Nephron (organoid): Measurements from ENCODE around the gene IFI27L1.
"Not testable (repeated sequence)": the region's sequence is repeated elsewhere in the genome, so short reads cannot be mapped to it uniquely, and the experiment has no call there.

Experiments used
- H3K27ac Mint-ChIP-seq, 3 experiments: 2 replicates each; pipeline ENCODE4 v1.8.0; 2020; ENCODE audit warnings: mixed read lengths in 3 of 3, mild to moderate bottlenecking in 2 of 3, moderate library complexity in 1 of 3
- H3K27me3 Mint-ChIP-seq: 2 replicates; pipeline ENCODE4 v1.8.0; 2021; ENCODE audit warnings: low read depth, mild to moderate bottlenecking, moderate library complexity, mixed read lengths
- H3K36me3 Mint-ChIP-seq: 2 replicates; pipeline ENCODE4 v1.8.0; 2020; ENCODE audit warnings: low read depth, mixed read lengths
- H3K4me1 Mint-ChIP-seq: 2 replicates; pipeline ENCODE4 v1.8.0; 2020; ENCODE audit warnings: mixed read lengths
- H3K4me3 Mint-ChIP-seq, 3 experiments: 2 replicates each; pipeline ENCODE4 v1.8.0; 2020; ENCODE audit warnings: mild to moderate bottlenecking in 3 of 3, mixed read lengths in 3 of 3, moderate library complexity in 2 of 3
- H3K9me3 Mint-ChIP-seq: 2 replicates; pipeline ENCODE4 v1.8.0; 2020; ENCODE audit warnings: mixed read lengths
- TF ChIP-seq, protein P1 (sequence below), 3 experiments: fragments of 200-600 bp; sonication (generic); IDR thresholded peaks; one replicate each; pipeline ENCODE4 v1.5.0; 2021; ENCODE audit warnings: antibody characterized with exemption in 3 of 3; ENCODE audit not compliant: unreplicated experiment in 3 of 3

IFI27L1 gene

DNA sequence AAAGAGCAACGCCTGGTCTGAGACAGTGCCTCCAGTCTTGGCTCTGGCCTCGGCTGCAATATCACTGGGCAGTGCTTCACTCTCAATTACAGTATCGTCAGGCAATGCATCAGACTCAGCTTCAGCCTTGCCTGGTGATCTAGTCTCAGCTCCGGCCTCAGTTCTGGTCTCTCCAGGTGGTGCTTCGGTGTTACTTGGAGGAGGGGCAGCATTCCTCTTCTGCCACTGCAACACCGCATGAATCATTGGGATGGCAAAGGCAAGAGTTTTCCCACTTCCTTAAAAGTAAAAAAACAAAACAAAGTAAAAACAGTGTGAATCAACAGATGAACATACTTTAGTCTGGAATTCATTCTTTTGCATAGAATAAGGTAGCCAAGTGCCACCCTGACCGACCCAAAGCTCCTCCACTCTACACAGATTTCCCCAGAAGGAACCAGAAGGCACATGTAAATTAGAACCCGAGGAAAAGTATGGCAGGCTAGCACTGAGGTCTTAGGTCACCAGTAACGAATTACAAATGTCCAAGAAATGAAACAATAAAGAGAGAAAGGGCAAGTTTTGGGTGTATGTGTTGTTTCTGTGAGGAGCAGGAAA, 18.7 kb upstream of the IFI27L1 start:
- Mint-ChIP-seq H3K36me3 (peaks cover 75% of the 10 kb centered on the region), H3K9me3 (peaks cover 13% of the 10 kb centered on the region), H3K4me1 (peaks cover 9% of the 10 kb centered on the region), H3K4me3 (no peak overlapping the region), H3K27me3 (no peaks in the 10 kb centered on the region), H3K27ac (no peak overlapping the region)
- TF ChIP-seq, protein P1, sequence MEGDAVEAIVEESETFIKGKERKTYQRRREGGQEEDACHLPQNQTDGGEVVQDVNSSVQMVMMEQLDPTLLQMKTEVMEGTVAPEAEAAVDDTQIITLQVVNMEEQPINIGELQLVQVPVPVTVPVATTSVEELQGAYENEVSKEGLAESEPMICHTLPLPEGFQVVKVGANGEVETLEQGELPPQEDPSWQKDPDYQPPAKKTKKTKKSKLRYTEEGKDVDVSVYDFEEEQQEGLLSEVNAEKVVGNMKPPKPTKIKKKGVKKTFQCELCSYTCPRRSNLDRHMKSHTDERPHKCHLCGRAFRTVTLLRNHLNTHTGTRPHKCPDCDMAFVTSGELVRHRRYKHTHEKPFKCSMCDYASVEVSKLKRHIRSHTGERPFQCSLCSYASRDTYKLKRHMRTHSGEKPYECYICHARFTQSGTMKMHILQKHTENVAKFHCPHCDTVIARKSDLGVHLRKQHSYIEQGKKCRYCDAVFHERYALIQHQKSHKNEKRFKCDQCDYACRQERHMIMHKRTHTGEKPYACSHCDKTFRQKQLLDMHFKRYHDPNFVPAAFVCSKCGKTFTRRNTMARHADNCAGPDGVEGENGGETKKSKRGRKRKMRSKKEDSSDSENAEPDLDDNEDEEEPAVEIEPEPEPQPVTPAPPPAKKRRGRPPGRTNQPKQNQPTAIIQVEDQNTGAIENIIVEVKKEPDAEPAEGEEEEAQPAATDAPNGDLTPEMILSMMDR (IDR thresholded peaks at IDR 0.05; ENCODE audit: unreplicated experiment in 3 of 3) = no peak

DNA sequence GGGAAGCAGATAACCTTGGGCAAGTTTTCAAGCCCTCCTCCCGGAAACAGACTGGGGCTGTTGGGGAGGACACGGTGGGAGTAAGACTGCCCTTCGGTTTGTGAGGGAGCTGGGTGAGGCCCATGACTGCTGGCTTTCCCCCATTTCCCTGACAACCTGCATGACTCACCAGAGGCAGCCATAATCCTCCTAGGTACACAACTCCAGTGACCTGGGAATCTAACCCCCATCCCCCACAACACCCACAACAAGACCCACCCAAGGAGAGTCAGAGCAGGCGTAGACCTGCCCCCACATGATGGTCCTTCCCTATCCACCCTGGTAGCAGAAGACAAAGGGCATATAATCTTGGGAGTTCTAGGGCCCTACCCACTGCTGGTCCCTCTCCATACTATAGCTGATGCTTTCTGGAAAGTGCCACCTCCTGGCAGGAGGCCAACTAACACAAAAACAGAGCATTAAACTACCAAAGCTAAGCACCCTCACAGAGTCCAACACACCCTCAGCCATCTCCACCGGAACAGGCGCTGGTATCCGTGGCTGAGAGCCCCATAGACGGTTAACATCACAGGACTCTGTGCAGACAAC, 14.9 kb upstream of the IFI27L1 start:
- Mint-ChIP-seq H3K4me1 (peaks cover 9% of the 10 kb centered on the region), H3K27ac (peak overlapping the region in 2 of 3 experiments; percentile 35 to 67), H3K4me3 (no peak overlapping the region), H3K9me3 (peaks cover 48% of the 10 kb centered on the region), H3K27me3 (no peaks in the 10 kb centered on the region), H3K36me3 (peaks cover 82% of the 10 kb centered on the region)
- TF ChIP-seq, protein P1 (IDR thresholded peaks at IDR 0.05; ENCODE audit: unreplicated experiment in 3 of 3) = no peak

DNA sequence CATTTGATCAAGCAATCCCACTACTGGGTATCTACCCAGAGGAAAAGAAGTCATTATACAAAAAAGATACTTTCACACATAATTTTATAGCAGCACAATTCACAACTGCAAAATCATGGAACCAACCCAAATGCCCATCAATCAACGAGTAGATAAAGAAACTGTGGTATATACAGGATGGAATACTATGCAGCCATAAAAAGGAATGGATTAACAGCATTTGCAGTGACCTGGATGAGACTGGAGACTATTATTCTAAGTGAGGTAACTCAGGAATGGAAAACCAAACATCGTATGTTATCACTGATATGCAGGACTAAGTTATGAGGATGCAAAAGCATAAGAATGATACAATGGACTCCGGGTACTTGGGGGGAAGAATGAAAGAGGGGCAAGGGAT, 9.0 kb upstream of the IFI27L1 start:
- not testable (repeated sequence) for H3K27ac Mint-ChIP-seq, H3K4me1 Mint-ChIP-seq, H3K27me3 Mint-ChIP-seq, H3K4me3 Mint-ChIP-seq
- Mint-ChIP-seq H3K36me3 (peaks cover 87% of the 10 kb centered on the region), H3K9me3 (peaks cover 63% of the 10 kb centered on the region)

DNA sequence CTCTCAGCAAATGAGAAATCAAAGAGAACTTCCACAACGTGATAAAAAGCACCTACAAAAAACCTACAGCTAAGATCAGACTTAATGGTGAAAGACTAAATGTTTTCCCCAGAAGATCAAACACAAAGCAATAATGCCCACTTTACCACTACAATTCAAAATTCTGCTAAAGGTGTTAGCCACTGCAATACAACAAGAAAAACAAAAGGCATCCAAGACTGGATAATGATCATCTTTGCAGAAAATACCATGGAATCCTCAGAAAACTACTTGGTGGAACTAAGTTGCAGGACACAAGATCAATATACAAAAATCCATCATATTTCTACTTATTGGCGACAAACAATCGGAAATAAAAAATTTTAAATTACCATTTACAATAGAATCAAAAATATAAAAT, 6.6 kb upstream of the IFI27L1 start:
- H3K36me3 Mint-ChIP-seq = peaks cover 89% of the 10 kb centered on the region
- TF ChIP-seq, protein P1 (IDR thresholded peaks at IDR 0.05; ENCODE audit: unreplicated experiment in 3 of 3) = no peak
- H3K4me1 Mint-ChIP-seq = peaks cover 22% of the 10 kb centered on the region
- no peak overlapping the region for H3K4me3 Mint-ChIP-seq
- H3K9me3 Mint-ChIP-seq = peaks cover 49% of the 10 kb centered on the region
- no peak overlapping the region for H3K27ac Mint-ChIP-seq
- no peaks in the 10 kb centered on the region for H3K27me3 Mint-ChIP-seq

DNA sequence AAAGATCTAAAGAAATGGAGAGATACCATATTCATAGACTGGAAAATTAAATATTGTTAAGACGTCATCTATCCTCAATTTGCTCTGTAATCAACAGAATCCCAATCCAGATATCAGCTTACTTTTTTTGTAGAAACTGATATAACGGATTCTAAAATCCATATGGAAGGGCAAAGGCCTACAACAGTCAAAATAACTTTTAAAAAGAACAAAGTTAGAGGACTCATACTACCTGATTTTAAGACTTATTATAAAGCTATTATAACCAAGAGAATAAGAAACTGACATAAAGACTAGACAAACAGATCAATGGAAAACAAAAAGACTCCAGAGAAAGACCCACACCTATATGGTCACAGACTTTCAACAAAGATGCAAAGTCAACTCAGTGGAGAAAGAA, 6.1 kb upstream of the IFI27L1 start:
- Mint-ChIP-seq H3K4me1 (peaks cover 25% of the 10 kb centered on the region), H3K9me3 (peaks cover 45% of the 10 kb centered on the region), H3K27ac (no peak overlapping the region), H3K36me3 (peaks cover 87% of the 10 kb centered on the region), H3K27me3 (no peaks in the 10 kb centered on the region), H3K4me3 (no peak overlapping the region)
- TF ChIP-seq, protein P1 (IDR thresholded peaks at IDR 0.05; ENCODE audit: unreplicated experiment in 3 of 3) = no peak

DNA sequence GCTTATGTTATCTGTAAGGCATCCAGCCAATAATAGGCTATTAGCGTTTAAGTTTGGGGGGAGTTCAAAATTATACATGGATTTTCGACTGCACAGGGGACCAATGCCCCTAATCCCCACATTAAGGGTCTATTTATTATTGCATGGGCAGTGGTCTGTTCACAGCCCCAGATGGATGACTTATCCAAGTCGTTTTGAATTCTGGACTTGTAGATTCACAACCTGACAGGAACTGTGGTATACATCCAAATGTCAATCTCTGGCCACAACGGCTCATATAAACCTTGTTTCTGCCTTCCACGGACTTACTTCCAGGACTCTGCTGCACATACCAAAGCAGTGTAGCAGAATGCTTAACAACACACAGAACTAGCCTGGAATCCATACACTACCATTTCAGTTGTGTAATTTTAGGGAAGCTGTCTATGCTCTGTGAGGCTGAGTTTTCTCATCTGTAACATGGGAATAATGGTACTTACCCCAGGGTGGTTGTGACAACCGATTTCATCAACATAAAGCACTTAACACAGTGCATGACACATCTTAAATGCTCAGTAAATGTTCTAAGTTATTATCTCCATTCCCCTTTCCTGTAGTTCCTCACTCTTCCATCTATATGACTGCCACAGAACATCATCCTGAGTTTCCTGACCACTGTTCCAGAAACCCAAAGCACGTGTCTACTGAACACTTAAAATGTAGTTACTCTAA, 3.8 kb upstream of the IFI27L1 start:
- H3K27ac Mint-ChIP-seq = no peak overlapping the region
- TF ChIP-seq, protein P1 (IDR thresholded peaks at IDR 0.05; ENCODE audit: unreplicated experiment in 3 of 3) = no peak
- peaks cover 28% of the 10 kb centered on the region for H3K9me3 Mint-ChIP-seq
- H3K4me1 Mint-ChIP-seq = peaks cover 38% of the 10 kb centered on the region
- peak overlapping the region in 2 of 3 experiments; percentile 3 to 20 for H3K4me3 Mint-ChIP-seq
- H3K27me3 Mint-ChIP-seq = no peaks in the 10 kb centered on the region
- peaks cover 73% of the 10 kb centered on the region for H3K36me3 Mint-ChIP-seq
